NCI-H524 (cell line): ENCODE measurements around the gene ECT2.
"Not testable (repeated sequence)": the region's sequence is repeated elsewhere in the genome, so short reads cannot be mapped to it uniquely, and the experiment has no call there.

Experiments
- DNase-seq, 2 experiments: peaks; one replicate each; lab custom pipeline; 2025; lab: John Stamatoyannopoulos, UW

The ECT2 gene

DNA sequence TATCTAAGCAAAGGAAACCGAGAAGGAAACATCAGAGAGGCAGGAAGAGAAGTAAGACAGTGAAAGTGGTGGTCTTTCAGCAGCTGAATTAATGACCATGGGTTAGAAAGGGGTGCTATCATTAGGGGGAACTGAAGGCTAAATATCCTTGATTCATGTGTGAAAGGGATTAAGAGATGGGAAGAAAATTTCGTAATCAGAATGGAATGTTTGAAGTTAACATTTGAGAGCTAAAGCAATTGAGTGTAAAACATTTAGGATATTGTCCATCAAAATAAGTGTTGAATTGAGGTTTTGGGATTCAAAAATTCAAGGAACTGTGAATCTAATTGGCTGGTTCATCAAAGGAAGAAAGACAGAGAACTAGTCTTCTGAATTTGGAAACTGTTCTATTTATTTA lies 4.1 kb upstream of the ECT2 start:
- no peak for DNase-seq

DNA sequence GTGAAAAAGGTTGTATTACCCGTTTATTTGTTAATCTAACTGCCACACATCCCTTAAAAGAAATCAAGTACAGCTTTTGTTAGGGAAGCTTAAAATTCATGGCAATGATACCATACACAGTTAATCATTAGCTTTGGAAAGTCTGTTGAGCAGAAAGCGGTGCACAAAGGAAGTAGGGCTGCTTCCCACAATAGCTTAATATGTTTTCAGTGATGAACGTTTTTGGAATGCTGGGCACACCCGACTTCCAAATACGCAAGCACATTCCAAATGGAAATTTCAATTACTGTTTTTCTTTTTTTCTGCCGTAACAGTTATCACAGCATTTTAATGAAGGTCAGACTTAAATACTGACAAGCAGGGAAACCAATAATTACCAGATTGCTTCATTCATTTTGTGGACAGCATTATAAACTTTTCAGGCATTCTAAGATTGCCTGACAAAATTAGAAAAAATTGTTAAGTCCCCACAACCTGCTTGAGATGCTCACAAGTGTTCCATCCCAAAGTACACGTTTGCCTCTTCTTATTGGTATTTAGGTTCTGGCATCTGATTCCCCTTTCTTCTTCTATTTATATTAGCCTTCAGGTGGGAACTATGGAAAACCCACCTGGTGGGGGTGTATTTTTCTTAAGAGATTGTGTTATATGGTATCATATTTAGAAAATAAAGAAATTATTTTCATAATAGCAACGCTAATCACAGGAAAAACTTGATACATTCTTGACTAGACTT lies 1.1 kb upstream of the ECT2 start:
- DNase-seq, result no peak

DNA sequence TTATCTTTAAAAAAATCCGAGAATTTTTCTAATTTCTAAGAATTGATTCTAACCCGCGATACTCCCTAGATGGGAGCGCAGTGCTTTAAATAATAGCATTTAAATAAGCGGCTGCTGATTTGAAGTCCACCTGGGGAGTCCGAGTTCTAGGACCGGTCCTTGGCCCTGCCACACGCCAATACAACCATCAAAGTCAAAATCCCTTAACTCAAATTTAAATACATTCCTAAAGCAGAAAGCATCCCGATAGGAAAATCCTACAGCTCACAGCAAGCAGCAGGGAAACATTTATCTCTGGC lies 508 bp upstream of the ECT2 start:
- DNase-seq, result no peak

DNA sequence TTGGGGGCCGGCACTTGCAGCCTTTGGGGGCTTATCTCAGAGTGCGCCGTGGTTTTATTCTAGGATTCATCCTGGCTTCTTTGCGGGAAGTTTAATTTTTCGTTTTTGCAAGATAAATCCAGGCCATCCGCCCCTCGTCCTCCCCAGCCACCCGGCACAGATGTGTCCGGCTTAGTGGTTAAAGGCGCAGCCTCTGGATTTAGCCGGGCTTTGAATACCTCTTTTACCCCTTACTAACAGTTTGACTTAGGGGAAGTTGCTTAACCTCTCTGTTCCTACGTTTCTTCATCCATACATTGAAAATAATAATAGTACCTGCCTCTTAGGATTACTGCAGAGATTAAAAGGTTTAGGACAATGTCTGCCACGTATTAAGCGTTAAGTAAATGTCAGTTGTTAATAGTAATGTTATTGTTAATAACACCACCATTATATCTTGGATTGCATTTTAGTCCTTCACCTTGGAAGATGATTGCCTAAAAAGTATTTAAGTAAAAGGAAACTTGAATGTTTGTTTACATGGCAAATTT lies 714 bp downstream of the ECT2 start:
- DNase-seq, result peak in 1 of 2 experiments; percentile 58

DNA sequence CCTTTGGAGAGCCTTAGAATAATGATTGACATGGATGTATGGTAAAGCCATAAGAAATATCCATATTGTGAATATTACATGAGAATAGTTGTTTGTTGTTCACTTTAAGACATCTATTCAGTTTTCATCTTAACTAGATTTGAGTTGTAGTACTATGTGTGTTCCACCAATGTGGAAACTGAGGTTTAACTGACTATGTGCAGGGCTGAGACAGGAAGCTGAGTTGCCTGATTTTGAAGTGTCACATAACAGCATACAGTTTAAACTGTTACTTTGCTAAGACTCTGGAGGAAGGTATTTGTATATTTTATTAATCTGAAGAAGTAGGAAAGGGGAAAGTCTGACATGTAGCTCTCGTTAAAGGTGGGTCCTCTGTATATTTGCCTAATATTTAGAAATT lies 2.1 kb downstream of the ECT2 start:
- no peak for DNase-seq

DNA sequence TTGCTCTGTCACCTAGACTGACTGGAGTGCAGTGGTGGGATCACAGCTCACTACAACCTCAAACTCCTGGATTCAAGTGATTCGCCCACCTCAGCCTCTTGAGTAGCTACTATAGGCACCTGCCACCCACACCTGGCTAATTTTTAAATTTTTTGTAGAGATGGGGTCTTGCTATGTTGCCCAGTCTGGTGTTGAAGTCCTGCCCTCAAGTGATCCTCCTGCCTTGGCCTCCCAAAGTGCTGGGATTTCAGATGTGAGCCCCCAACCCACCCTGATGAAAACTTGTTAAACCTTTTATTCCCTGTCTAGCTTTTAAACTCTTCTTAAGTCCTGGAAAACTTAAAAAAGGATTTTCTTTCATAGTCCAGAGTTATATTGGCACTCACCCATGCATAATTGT lies 2.6 kb downstream of the ECT2 start:
- DNase-seq, result no peak

DNA sequence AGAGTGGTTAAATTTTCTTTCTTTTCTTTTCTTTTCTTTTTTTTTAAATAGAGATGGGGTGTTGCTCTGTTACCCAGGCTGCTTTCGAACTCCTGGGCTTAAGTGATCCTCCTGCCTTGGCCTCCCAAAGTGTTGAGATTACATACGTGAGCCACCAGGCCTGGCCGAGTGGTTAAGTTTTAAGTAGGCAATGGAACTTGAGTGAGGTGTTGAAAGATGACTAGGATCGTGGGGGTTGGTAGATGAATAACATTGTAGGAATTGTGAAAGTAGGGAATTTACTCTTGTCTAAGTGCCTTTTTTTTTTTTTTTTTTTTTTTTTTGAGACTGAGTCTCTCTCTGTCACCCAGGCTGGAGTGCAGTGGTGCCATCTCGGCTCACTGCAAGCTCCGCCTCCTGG lies 9.9 kb downstream of the ECT2 start:
- DNase-seq, result not testable (repeated sequence)

DNA sequence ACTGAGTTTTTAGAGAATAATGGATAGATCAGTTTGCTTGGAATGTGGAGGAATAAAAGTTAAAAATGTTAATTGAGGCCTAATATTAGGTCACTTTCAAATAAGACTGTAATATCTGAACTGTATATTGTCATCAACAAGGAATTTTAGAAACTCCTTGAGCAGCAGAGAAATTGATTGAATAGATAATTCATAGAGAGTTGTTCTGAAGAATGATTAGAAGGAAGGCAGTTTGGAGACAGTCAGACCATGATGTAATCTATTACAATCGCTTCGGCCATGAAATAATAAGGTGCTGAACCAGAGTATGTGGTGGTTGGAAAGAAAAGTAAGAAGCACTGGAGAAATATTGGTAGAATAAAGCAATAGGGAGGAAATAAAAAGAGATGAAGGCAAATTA lies 15.7 kb downstream of the ECT2 start:
- no peak for DNase-seq

DNA sequence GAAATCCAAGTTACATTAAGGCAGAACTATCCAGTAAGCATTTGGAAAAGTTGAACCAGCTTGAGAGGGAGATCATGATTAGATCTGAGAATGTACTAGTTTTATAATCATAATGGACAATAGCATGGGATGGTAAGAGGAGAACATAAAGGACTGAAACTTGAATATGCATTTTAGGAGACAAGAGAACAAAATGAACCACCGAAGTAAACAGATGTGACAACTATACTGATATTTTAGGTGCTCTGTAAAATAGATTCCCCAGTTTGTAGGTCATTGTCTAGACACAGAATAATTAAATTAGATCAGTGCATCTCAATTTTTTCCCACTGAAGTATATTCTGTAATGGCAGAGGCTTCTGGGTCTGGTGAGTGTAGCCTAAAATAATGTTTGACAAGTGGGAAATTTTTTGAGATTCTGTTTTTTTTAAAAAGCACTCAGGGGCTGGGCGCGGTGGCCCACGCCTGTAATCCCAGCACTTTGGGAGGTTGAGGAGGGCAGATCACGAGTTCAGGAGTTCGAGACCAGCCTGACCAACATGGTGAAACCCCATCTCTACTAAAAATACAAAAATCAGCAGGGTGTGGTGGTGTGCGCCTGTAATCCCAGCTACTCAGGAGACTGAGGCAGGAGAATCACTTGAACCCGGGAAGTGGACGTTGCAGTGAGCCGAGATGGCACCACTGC lies 16.3 kb downstream of the ECT2 start:
- no peak for DNase-seq

DNA sequence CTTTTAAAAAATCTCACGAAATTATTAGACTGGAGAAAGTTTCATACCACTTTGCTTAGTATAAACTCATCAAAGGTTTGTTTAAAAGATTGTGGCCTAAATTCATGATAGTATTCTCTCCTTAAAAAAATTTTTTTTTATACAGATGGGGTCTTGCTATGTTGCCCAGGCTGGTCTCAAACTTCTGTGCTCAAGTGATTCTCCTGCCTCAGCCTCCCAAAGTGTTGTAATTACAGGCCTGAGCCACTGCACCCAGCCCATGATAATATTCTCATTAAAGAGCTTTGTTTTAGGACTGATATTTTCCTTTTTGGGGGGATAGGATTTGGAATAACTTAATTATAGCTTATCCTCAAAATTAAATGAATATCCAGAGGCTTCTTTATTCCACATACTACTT lies 19.9 kb downstream of the ECT2 start:
- DNase-seq, result no peak

DNA sequence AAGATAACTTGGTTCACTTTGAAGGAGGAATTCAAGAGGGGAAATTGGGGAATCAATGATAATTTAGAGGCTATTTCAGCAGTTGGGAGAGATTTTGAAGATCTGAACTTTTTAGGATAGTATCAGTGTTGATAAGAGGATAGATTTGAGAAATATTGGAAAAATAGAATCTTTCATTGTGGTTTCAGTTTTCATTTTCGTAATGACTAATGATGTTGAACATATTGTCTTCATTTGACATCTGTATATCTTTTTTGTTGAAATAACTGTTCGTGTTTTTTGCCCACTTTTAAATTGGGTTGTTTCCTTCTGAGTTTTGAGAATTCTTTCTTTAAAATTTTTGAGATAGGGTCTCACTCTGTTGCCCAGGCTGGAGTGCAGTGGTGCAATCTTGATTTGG lies 21.1 kb downstream of the ECT2 start:
- no peak for DNase-seq

DNA sequence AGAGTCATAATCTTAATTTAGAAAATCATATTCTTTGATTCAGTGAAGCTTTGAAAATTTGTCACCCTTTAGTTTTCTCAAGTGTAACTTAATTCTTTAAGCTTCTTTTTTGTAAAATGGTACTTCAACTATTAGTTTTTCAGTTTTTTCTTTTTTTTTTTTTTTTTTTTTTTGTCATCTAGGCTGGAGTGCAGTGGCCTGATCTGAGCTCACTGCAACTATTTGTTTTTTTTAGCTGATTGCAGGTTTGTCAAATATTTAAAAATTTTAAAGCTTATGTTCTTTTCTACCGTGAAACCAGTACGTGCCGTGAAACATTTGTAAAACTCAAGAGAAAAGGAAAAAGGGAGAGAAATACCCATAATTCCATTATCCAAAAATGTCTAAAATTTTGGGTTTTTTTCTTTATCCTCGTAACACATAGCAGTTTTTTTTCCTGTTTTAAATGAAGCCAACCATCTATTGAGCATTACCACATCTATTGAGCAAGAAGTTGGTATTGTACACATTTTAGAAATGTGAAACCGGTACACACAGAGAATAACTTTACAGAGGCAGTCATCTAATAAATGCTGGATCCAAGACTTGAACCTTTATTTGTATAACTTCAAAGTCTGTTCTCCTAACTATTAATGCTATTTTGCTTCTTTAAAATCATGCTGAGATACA lies 25.7 kb downstream of the ECT2 start:
- DNase-seq, result no peak

DNA sequence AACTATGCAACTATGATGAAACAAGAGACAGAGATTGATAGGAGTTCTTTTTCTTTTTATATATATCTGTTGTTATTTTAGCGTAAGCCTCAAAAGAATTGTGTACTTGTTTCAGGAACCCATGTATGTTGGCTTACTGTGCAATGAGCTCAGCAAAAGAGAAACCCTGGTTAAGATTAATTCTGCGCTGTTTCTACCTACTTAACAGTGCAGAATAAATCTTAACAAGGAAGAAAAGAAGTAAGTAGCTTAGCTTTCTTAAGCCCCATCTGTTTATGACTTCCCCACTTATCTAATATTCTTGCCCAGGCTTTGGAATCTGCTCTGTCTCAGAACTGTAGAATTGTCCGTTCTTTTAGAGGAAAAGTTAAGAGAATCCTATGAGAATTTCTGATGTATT lies 27.4 kb downstream of the ECT2 start:
- DNase-seq, result peak; percentile 21 to 80

DNA sequence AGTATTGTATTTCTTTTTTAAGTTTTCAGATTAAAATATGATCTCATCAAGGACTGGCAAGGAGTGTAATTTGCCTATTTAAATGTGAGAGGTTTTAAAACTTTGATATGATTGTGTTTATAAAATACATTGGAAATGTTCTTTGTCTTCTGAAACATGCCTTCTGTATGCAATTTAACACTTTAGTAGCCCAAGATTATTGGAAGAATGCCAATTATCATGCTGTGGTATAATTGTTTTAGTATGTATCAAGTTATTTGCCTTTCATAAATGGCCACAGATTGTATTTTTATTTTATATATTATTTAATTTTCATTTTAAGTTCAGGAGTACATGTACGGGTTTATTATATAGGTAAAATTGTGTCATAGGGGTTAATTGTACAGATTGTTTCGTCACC lies 31.7 kb downstream of the ECT2 start:
- DNase-seq, result no peak

DNA sequence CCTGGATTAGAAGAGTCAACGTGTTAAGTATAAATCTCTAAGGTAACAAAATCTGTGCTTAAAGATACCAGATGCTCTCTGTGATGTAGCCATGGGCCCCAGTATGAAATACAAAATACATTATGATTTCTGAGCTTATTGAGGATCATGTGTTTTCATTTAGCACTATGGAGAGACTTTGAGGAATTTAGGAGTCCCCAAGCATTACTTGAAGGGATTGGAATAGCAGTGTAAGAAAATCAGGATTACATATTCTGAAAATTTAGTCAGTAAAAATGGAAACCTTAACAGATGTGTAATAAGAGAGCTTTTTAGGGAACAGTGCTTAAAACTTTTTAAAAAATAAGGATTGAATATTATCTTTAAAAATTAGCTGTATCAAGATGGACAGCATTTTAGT lies 35.5 kb downstream of the ECT2 start:
- peak in 1 of 2 experiments; percentile 16 for DNase-seq

DNA sequence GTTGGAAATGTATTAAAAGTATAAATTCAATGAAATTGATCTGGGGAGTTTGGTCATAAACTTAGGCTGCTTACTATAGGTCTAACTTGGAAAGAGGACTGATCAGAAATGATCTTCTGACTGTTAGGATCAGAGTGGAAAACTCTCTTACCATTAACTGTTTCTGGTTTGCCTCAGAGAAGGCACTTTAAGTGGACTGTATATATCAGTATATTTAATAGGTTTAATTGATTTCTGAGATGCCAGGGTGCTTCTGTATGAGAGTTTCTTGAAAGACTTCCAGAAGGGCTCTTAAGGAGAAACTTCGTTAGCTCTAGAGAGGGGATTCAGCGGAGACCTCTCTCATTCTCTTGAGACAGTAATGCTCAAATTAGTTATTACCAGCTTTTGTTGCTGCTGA lies 36.5 kb downstream of the ECT2 start:
- DNase-seq, result no peak

DNA sequence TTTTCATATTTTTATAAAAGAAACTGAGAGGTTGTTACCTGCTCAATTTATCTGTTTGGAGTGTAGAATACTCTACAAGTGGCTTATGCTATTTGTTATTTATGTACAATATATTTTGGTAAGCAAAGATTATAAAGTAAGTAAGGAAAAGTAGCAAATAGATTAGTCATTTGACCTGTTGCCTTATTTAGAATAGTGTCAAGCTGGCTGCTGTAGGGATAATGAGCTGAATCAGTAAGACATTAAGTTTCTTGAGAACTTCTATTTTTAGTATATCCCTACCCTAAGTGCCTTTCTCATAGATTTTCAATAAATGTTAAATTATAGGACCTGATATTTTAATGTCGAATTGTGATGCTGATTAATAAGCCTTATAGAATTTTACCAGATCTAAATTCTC lies 37.2 kb downstream of the ECT2 start:
- DNase-seq, result no peak

DNA sequence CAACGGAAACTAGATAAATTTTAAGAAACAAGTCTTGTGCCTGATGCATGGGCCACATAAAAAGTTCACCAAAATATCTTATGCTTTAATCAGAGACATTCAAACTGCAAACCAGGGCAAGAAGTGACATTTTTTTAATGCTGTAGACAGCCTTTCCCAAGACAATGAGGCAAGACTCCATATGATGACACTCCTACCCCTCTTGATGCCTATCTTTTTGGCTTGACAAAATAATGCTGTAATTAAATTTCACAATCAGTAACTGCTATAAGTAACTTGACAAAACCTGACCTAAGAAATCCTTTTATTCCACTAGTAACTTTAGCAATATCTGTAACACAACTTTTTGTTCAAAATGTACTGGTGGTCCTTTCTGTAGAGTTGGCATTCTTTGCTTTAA lies 48.7 kb downstream of the ECT2 start:
- no peak for DNase-seq

DNA sequence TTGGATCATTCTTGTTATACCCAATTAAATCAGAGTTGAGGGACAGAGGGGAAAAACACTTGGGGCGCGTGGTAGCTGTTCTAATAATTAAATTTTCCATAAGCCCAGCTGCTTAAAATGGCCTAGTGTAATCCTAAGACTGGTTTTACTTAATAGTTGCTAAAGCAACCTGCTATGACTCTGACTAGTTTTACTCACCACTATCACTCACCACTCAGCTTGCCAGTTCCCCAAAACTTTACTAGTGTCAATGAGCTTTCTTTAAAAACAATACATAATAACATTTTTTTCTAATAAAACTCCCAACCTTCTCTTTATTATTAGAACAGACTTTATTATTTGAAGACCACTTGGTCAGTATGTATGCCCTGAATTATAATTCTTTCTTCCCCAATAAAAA lies 49.6 kb downstream of the ECT2 start:
- DNase-seq, result no peak

DNA sequence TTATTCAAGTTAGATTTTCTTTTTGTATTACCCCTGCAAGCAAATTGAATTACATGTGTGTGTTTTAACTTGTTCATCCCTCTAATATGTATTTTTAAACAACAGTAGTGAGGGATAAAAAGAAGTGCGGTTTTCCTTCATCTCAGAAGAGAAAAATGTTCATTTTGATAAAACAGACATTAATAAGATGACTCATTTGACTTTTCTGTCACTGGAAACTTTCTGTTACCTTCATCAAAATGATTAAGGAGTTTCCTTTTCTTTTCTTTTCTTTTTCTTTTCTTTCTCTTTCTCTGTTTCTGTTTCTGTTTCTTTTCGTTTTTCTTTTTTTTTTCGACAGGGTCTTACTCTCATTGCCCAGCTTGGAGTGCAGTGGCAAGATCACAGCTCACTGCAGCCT lies 53.0 kb downstream of the ECT2 start:
- DNase-seq, result no peak

DNA sequence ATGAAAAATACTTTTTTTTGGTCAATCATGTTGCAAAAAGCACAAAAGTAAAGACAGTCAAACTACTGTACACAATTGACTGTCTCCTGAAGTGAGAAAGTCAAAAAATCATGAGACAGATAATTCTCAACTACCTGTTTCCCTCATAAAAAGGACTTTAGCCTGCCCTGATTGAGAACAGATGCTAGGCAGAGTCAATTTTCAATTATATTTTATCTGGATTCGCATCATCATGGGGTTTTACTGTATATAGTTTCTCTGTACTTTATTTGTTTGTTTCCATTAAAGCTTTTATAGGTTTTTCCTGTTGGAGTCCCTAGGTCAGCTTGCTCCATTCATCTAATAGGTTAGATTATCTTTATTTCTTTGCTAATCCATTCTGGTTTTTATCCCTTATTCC lies 53.8 kb downstream of the ECT2 start:
- no peak for DNase-seq

DNA sequence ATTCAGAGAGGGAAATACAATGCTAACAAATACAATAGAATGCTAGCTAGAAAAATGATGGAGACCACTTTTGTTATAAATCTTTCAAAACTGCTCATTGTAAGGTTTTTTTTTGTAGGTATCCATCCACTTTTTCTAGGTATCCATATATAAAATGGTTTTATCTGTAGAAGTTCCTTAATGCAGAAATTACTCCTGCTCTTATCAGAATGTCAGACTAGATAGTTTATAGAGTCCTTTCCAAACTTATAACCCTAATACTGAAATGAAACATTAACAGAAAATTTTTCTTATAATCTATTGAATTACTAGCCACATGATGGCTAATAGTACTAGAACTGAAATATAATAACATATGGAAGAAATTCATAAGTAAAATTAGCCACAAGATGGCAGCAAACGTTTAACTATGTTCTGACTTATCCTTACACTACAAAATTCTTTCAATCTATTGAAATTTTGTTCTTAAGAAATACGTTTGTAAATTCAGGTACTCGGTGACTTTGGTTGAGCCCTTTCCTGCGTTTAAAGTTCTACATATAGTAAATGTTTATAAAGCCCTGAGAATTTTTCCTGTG lies 58.5 kb downstream of the ECT2 start:
- DNase-seq, result peak; percentile 5 to 57

DNA sequence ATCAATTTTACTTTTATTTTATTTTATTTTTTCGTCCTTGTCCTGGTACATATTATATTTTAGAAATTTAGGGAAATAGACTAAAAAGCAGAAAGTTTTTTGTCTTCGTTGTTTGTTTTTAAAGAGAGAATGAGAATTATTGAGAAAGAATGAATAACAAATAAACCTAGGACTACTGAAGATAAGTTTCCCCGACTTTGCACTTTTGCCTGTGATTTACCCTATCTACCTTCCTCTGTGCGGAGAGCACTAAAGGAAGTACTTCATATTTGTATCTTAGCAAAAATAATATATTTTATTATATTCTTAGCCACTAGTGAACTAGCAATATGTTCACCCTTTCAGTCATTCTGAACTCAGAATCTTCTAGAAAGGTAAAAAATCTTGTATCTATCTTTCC lies 60.6 kb downstream of the ECT2 start:
- DNase-seq, result no peak
